C4-2B (cell line): ENCODE data around the gene FBXO7.

ENCODE experiments used
- ZFX ChIP-seq: fragments of 450-650 bp; IDR thresholded peaks from 2 replicates; pipeline ENCODE4 v1.6.1; 2017
- TF ChIP-seq, protein P1 (sequence below): fragments of 450-650 bp; conservative IDR thresholded peaks from 2 replicates; pipeline ENCODE4 v1.5.1; 2017; ENCODE audit warnings: mild to moderate bottlenecking

DNA sequence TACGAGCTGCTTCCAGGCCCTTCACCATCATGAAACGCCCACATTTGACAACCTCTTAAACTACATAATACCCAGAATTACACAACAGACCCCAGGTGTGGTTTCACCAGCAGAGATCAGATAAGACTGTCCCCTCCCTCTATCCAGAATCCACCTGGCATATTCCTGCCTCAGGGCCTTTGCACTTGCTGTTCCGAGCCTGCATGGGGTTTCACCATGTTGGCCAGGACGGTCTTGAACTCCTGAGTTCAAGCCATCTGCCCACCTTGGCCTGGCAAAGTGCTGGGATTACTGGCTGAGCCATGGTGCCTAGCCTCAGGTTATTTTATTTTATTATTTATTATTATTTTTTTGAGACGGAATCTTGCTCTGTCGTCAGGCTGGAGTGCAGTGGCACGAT is 73.4 kb downstream of the FBXO7 start:
- TF ChIP-seq, protein P1, sequence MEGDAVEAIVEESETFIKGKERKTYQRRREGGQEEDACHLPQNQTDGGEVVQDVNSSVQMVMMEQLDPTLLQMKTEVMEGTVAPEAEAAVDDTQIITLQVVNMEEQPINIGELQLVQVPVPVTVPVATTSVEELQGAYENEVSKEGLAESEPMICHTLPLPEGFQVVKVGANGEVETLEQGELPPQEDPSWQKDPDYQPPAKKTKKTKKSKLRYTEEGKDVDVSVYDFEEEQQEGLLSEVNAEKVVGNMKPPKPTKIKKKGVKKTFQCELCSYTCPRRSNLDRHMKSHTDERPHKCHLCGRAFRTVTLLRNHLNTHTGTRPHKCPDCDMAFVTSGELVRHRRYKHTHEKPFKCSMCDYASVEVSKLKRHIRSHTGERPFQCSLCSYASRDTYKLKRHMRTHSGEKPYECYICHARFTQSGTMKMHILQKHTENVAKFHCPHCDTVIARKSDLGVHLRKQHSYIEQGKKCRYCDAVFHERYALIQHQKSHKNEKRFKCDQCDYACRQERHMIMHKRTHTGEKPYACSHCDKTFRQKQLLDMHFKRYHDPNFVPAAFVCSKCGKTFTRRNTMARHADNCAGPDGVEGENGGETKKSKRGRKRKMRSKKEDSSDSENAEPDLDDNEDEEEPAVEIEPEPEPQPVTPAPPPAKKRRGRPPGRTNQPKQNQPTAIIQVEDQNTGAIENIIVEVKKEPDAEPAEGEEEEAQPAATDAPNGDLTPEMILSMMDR, result no peak
- no peak for TF ChIP-seq ZFX
